ENCODE measurements around the gene AGAP5. TPM values are rescaled to one million over a fixed set of nuclear protein-coding genes. Genes with fewer than 3 reads are reported as not detected.

The AGAP5 gene
- total RNA-seq, 1 donor from 2014 or later: 5.4 TPM

GRCh38 chr10:73653701-73654100 lies 44.2 kb downstream of the AGAP5 start:
- DNase-seq: no peak

DNA sequence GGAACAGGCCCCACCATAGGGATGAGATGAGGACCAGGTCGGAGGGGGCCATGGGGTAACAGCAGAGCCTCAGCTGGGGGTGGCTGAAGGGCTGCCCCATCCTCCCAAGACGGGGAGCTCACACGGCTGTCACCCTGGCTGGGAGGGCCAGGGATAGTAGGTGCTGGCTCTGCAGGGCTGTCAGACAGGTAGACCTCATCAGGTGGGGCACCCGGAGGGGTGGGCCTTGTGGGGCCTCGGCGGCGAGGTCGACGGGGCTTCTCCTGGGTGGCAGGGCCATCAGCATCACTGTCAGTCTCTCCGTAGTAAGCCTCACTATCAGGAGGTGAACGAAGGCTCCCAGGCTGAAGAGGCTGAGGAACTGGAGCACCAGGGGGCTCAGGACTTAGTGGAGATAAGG lies 44.7 kb downstream of the AGAP5 start:
- DNase-seq: no peak

DNA sequence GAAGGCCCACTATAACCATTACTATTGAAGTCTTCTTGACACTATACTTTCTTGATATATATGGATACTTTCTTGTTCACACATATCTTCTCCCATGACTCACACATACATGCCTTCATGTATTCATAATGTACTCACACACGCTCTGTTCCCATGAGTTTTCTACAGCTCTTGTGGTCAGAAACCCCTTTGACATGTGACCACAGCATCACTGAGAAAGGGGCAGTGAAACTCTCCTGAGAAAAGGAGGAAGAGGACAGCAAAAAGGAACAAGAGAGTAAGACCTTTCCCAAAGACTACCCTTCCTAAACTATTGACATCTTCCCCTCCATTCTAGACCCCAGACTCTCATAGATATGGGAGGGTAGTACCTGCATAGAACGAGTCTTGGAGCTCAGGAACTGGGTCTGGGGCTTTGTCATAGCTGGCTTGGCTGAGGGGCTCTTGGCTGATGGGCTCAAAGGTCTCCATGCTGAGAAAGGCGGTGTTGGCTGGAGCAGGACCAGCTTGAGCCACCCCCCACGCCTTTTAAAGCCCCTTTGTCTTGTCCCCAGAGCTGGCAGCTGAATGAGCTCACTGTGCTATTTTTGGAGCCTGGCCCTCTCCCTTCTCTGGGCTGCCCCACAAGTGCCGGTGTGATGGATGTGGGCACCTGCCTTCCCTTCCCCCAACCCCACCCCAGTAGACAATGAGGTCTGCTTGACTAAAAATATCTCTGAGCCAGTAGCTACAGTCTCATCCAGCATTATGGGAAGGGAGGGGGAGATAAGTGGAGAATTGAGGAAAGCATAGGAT lies 47.2 kb downstream of the AGAP5 start:
- DNase-seq: no peak

- no peak for DNase-seq
These were observed 47.9 kb downstream of the AGAP5 start for GRCh38 chr10:73649876-73650536.

DNA sequence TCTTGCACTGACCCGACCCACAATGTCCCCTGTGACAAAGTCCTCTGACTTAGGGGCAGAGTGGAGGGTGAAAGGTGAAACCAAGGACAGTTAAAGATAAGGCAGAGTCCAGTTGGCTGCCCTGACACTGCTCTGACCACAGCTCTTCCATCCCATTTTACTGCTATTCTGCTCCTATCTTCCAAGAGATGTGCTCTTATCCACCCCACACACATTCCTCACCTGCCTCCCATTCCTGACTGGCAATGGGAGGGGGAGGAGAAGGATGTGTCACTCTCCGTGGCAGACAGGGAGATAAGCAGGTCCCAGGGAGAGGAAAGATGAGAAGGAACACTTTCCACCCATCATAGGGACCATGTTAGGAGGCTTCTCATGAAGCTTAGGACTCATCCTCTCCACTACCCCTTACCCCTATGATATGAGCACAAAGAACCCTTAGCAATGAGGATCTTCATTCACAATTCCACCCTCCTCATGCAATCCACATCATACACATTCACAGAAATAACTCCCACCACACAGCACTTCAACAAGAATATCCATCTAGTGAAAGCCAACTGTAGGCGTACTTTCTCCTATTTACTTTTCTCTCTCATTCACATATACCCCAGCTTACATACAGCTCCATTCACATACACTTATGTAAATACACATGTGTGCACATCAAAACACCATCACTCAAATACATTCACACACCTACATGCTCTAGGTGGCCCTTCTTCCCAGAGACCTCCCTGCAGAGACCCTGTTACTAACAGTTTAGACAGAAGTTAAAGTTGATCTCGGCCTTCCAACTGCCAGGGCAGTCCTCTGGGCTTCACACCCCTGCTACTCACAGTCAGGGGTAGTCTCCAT lies 48.7 kb downstream of the AGAP5 start:
- DNase-seq: no peak

- DNase-seq: no peak
These were observed 49.8 kb downstream of the AGAP5 start for GRCh38 chr10:73647875-73648651.

- peak; percentile 76 for DNase-seq
These were observed 50.6 kb downstream of the AGAP5 start for GRCh38 chr10:73647211-73647874.

GRCh38 chr10:73646598-73647041 lies 51.3 kb downstream of the AGAP5 start:
- DNase-seq: no peak

- no peak for DNase-seq
These were observed 52.7 kb downstream of the AGAP5 start for GRCh38 chr10:73645251-73645650.

- DNase-seq: no peak
These were observed 53.1 kb downstream of the AGAP5 start for GRCh38 chr10:73644767-73645166.

GRCh38 chr10:73644015-73644743 lies 53.7 kb downstream of the AGAP5 start:
- DNase-seq: peak; percentile 46

DNA sequence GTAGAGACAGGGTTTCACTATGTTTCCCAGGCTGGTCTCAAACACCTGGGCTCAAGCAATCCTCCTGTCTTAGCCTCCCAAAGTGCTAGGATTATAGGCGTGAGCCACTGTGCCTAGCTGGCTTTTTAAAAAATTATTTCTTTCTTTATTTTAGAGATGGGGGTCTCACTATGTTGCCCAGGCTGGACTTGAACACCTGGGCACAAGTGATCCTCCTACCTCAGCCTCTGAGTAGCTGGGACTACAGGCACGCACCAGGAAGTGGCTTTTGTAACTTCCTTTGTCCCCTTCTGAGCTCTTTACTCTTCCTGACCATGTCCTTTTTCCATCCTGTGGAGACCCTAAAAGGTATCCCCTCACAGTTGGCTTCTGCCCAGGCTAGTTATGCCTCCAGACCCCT lies 54.5 kb downstream of the AGAP5 start:
- no peak for DNase-seq

DNA sequence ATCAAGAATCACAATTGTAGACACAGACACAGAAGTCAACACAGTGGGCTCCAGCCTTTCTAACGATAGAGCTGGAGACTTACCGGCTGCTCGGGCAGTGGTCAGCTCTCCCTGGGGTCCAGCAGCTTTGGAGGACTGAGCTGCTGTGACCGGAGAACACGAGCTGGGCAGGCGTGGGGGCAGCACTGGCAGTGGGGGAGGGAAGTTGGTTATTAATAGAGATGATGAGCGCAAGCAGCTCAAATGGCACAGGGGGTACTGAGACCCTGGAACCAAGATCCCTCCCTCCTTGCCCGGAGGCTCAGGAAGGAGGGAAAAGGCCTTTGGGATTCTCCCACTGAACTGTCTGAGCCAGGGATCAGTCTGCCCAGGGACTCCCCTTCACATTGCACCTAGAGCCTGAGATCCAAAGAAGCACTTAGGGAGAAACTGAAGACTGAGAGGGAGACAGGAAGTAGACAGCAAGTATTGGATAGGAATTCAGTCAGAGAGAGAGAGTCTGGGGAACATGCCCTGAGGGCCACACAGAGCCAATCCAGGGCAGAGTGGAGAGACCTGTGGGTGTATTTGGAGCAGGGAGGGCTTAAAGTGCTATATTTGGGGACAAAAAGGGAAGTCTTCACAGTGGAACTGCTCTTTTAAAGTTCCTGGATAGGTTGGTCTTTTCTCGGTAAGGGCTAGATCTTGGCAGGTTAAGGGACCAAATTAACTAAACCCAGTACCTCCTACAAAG lies 56.4 kb downstream of the AGAP5 start, which contains the start of gene MYOZ1:
Gene MYOZ1 (minus strand): TSS at position 147 of the 733 bp plus-strand sequence. CDS start 1,457 bp downstream, outside the sequence.
- DNase-seq: no peak

GRCh38 chr10:73639286-73639685 lies 58.6 kb downstream of the AGAP5 start:
- DNase-seq: no peak

DNA sequence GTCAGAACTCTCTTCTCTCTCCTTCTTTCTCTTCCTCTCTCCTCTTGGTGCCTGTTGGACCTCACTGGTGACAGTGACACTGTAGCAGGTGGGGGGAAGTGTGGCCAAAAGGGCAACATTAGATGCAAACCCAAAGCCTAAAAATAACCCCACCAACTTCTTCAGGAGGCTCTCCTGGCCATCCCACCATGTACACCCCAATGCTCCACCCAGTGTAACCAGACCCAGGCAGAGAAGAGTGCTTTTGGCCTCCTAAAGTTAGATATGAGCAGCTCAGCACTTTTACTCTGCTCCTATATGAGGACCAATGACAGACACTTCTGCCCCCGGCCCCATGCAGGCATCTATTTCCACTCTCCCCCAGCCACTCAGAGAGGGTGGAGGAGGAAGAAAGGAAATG lies 62.1 kb downstream of the AGAP5 start:
- no peak for DNase-seq

- no peak for DNase-seq
These were observed 63.5 kb downstream of the AGAP5 start for GRCh38 chr10:73634421-73634820.

GRCh38 chr10:73629165-73629564 lies 68.7 kb downstream of the AGAP5 start:
- no peak for DNase-seq

- no peak for DNase-seq
These were observed 69.5 kb downstream of the AGAP5 start for GRCh38 chr10:73628405-73628804.

- DNase-seq: no peak
These were observed 70.6 kb downstream of the AGAP5 start for GRCh38 chr10:73627300-73627699.
